Activated naive CD8-positive, alpha-beta T cell treated with anti-CD3 and anti-CD28 coated beads, Interleukin-2, amount 50 U/mL, for 16 hours (primary cell): ENCODE results near the gene UPF2.
"Not testable (repeated sequence)": the region's sequence is repeated elsewhere in the genome, so short reads cannot be mapped to it uniquely, and the experiment has no call there.

Experiments
- DNase-seq: peaks from one replicate; pipeline ENCODE4 v3.0.0-alpha.2; 2020; ENCODE audit warnings: low read depth, low spot score

The UPF2 gene, protein sequence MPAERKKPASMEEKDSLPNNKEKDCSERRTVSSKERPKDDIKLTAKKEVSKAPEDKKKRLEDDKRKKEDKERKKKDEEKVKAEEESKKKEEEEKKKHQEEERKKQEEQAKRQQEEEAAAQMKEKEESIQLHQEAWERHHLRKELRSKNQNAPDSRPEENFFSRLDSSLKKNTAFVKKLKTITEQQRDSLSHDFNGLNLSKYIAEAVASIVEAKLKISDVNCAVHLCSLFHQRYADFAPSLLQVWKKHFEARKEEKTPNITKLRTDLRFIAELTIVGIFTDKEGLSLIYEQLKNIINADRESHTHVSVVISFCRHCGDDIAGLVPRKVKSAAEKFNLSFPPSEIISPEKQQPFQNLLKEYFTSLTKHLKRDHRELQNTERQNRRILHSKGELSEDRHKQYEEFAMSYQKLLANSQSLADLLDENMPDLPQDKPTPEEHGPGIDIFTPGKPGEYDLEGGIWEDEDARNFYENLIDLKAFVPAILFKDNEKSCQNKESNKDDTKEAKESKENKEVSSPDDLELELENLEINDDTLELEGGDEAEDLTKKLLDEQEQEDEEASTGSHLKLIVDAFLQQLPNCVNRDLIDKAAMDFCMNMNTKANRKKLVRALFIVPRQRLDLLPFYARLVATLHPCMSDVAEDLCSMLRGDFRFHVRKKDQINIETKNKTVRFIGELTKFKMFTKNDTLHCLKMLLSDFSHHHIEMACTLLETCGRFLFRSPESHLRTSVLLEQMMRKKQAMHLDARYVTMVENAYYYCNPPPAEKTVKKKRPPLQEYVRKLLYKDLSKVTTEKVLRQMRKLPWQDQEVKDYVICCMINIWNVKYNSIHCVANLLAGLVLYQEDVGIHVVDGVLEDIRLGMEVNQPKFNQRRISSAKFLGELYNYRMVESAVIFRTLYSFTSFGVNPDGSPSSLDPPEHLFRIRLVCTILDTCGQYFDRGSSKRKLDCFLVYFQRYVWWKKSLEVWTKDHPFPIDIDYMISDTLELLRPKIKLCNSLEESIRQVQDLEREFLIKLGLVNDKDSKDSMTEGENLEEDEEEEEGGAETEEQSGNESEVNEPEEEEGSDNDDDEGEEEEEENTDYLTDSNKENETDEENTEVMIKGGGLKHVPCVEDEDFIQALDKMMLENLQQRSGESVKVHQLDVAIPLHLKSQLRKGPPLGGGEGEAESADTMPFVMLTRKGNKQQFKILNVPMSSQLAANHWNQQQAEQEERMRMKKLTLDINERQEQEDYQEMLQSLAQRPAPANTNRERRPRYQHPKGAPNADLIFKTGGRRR

DNA sequence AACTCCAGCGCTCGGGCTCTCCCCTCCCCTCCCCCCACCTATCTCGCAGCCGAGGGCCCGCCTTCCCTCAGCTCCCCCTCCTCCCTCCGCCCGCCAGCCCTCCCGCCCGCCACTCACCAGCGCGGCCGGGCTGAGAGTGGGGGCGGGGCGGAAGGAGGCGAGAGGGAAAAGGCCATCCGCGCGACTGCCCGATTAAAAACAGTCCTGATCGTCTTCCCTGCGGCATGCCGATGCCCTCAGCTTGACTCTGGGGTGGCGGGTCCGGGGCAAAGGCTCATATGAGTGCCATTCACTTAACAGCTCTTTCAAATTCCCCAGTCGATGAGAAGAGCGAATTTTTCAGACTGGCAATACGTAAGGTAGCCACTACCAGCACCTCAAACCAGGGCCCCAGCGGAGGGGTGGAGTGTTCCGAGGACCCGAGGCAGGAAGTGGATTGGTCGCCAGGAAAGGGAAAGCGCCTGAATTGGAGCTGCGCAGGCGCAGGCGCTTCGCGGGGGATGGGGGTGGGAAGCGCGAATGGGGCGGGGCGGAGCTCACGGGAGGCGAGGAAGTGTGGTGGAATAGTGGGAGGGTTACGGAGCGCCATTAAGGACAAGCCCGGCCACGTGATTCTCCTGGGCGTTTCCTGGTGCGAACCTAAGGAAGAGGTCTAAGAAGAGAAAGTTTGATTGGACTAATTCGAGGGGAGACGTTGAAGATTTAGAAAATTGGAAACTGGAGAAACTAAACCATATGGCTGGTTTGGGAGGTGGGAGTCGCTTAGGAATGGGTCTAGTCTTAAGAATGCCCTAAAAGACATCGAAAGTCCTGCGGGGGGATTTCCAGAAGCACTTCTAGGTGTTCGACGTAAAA, at the start of gene UPF2:
Gene UPF2 (minus strand): TSS at position 13 of the 855 bp plus-strand sequence. CDS start 7,386 bp downstream, outside the sequence.
- DNase-seq: peak; percentile 95

DNA sequence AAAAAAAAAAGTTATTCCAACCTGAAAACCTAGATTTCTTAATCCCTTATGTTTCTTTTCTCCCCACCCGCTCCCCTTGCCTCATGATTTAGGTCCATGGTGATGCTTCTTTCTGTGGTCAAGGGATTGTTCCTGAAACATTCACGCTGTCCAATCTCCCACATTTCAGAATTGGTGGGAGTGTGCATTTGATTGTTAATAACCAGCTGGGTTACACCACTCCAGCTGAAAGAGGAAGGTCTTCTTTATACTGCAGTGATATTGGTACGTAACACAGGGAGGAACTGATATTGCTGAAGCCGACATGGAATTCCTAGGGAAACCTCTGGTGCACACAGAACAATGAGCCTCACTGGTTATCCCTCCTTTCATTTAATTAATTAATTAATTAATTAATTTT, 48.8 kb upstream of the UPF2 start:
- no peak for DNase-seq

DNA sequence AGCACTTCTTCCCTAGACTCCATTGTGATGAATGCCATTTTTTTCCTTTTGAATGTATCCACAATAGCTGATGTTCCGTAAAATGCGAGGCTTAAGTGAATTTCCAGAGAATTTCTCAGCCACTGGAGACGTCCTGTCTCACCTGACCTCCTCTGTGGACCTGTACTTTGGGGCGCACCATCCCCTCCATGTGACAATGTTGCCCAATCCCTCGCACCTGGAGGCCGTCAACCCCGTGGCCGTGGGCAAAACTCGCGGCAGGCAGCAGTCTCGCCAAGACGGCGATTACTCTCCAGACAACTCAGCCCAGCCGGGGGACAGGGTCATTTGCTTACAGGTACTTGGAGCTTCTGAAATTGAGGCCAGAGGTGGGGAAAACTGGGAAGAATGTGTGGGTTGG, 46.3 kb upstream of the UPF2 start:
- no peak for DNase-seq

DNA sequence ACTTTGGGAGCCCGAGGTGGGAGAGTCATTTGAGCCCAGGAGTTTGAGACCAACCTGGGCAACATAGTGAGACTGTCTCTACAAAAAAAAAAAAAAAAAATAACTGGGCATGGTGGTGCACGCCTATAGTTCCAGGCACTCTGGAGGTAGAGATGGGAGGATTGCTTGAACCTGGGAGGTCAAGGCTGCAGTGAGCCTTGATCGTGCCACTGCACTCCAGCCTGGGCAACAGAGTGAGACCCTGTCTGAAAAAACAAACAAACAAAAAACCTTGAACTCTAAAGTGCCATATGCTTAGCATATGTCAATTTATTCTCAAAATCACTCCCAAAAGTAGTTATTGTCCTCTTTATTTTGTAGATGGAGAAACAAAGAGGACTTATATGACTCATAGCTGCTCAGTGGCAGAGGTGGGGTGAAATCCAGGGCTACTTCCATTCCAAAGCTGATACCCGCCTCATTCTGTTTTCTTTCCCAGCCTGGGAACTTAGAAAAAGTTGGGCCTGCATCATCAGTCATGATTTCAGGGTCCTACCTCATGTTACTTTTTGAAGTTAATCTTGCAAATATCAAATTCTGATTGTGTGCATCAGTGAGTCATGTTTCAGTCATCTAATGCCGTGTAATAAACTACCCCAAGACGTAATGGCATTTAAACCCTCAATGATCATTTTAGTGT, 39.4 kb upstream of the UPF2 start:
- DNase-seq: no peak

DNA sequence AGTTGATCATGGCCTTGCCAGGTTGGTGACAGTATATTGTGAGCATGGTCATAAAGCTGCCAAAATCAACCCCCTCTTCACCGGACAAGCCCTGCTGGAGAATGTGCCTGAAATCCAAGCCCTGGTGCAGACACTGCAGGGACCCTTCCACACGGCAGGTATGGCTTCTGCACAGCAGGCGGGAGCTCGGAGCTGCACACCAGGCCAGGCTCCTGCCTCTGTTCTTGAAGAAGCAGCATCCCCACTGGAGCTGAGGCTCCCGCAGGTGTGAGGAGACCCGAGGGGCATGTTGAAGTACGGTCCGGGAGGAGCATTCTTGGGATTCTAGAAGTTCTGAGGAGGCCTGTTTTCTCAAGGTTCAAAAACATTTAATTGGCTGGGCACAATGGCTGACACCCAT, 38.9 kb upstream of the UPF2 start:
- no peak for DNase-seq

DNA sequence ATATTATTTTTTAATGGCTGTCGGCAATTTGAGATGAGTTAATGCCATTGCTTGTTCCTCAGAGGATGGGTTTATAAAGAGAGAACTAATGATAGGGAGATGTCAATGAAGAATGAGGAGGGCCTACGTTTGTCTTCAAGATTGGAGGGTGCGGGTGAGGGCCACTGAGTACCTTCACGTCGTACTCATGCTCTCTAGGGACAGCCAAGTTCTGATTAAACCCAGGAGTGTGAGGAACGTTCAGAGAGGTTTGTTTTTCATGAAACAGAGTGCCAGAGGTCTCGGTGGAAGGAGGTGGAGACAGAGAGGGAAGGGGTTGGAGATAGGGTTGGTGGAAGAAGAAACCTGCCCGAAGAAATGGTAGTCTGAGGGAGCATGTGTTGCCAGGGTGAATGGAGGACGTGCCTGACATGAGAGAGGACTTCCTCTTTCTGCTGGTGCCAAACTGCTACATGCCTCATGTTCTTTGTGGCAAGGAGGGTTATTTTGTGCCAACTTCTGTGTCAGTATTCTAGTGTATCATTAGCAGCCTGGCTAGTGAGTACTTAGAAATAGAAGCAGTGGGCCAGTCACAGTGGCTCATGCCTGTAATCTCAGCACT, 35.1 kb upstream of the UPF2 start:
- no peak for DNase-seq

DNA sequence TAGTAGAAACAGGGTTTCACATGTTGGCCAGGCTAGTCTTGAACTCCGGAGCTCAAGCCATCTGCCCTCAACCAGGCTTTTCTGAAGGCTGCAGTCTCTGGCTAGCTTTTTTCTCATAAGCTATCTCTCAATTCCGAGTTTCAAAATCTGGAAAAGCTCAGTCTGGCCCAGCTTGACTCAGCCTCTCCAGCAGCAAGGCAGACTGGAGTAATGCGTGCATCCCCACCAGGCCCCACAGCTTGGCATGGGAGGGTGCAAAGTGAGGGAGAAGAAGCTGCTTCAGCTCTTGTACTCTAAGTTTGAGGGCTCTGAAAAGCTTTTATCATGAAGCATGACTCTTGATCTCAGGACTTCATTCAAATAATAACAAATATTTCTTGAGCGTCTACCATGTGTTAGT, 30.9 kb upstream of the UPF2 start:
- DNase-seq: no peak

DNA sequence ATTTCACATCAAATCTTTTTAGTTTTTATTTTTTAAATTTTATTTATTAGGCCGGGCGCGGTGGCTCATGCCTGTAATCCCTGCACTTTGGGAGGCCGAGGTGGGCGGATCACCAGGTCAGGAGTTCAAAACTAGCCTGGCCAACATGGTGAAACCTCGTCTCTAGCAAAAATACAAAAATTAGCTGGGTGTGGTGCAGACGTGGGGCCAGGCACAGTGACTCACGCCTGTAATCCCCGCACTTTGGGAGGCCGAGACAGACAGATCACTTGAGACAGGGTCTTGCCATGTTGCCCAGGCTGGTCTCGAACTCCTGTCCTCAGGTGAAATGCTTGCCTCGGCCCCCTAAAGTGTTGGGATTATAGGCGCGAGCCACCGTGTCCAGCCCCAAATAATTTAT, 28.8 kb upstream of the UPF2 start:
- DNase-seq: not testable (repeated sequence)

DNA sequence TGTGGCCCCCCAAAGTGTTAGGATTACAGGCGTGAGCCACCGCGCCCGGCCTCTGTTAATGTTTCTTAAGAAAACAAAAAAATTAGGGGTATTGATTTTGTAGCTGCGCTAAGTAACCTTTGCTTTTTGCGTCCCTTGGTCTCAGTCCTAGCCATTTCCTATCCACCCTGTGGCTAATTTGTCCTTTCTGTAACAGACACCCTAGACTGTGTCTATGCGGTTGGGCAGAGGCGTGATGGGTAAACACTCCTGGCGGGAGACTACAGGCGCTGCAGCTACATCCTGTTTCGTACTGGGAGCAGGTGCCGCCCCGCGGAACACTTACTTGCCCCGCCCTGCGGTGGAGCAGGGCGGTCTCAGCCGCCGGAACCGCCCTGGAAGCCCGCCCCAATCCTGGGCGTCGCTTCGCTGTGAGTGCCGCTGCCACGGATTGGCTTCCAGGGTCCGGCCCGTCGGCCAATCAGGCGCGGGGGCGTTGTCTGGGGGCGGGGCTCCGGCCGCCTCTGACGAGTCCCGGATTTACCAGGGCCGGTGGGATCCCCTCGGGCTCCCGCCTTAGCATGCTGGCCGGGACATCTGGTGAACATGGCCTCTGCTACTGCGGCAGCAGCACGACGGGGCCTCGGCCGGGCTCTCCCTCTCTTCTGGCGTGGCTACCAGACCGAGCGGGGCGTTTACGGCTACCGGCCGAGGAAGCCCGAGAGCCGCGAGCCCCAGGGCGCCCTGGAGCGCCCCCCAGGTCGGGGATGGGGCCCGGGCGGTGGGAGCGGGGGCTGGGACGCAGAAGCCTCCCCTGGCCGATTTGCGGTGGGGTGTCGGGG, 26.1 kb upstream of the UPF2 start, which contains the start of gene DHTKD1:
Gene DHTKD1 (plus strand): TSS at position 506 of the 821 bp plus-strand sequence. CDS start 80 bp downstream, at position 586.
- DNase-seq: peak; percentile 97

DNA sequence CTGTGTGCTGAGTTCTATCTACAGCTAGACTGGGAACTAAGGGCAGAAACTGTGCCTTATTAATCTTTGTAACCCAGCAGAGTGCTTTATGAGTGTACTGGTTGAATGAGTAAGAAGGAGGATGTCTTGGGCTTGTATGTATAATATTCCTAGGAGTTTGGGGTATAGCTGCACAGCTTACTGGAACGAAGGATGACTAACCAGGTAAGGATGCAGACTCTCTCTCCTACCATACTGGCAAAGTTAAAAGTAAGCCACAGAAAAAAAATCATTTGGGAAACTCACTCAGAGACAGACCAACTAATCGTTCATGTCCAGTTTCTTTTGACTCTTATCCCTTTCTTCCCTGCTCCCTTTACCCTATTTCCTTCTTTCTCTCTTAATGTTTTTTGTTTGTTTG, 24.7 kb upstream of the UPF2 start:
- no peak for DNase-seq

DNA sequence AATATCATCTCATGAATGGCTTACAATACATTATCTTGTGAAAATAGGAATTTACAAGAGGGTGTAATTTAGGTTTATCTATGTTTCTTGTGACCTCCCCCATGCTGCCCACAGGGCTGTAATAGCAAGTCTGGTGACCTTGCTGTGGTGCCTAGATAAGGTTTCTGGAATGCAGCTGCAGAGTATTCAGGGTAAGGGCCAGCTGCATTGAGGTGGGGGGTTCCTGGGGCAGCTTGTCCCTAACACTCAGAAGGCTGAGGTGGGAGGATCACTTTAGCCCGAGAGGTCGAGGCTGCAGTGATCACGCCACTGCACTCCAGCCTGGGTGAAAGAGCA, 20.8 kb upstream of the UPF2 start:
- DNase-seq: no peak

DNA sequence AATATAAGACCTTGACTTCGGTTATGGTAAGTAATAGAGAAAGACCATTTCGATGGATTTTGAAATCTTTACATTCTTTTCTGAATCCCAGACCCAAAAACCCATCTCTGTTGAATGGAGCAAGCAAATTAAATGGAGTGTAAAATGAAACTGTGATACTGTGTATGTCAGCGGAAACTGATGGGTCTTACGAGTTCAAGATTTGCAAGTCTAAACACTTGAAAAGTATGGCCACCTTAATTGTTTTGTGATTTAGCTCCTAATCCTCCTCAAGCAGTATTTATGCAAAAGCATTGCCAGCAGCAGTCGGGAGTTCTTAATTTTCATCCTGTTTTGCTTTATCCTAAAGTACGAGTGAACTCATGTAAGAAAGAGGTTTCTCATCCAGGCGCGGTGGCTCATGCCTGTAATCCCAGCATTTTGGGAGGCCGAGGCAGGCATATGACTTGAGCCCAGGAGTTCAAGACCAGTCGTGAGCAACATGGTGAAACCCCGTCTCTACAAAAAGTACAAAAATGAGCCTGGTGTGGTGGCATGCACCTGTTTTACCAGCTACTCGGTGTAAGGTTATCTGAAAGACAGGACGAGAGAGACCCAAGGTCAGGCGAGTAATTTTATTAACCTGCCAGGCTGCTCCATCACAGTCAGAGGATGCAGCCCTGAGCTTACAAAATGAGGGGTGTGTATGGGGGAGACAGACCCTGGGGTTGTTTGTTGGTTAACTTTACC, 20.3 kb upstream of the UPF2 start:
- no peak for DNase-seq

DNA sequence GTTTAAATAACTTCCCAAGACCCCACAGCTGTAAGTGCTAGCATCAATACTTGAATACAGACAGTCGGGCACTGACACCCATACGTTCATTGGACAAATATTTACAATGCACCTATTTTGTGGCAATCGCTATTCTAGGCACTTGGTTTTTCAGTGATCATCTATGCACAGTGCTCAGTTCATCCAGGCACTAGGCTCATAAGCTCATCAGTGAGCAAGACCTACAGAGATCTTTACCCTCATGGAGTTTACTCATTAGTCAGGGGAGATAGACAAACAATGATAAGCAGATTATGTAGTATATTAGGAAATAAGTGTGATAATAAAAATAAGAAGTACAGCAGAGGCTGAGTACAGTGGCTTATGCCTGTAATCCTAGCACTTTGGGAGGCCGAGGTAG, 18.5 kb upstream of the UPF2 start:
- DNase-seq: no peak

DNA sequence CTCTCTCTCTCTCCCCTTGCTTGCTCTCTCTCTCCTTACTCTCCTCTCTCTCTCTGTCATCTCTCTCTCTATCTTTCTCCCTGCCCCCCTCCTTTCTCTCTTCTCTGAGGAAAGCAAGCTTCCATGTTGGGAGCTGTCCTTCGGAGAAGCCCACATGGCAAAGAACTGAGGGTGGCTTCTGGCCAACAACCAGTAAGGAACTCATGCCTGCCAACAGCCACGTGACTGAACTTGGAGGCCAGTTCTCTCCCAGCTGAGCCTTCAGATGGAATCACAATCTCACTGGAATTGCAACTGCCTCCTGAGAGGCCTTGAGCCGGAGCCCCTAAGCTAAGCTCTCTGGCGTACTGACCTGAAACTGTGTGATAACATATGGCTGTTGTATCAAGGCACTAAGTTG, 14.1 kb upstream of the UPF2 start:
- DNase-seq: no peak

DNA sequence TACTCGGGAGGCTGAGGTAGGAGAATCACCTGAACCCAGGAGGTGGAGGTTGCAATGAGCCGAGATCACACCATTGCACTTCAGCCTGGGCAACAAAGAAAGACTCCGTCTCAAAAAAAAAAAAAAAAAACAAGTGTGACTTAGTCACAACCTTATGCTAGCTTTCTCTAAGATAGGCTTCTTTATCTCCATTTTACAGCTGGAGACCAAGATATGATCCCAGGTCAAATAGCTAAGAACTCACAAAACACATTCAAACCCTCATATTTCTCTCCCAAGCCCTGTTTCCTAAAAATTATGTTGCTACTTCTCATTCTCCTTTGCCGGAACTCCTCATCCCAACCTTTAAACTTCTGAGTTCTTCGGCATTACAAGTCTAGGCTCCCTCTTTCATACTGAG, 13.1 kb upstream of the UPF2 start:
- no peak for DNase-seq

DNA sequence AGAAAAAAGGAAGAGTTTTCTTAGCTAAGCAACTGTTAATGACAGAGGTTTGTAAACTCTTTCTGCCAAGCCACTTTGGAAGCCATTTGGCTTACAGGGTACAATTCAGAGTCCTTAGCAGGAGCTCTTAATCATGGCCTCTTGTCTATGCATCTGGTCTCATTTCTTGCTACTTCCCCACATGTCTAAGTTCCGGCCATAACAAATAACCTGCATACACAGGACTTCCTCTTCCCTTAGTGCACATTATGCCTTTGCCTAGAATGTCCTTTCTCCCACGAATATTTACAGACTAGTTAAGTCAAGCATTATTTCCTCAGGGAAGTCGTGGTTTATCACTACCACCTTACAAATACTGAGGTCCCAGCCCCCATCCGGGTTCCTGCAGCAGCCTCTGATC, 8.6 kb upstream of the UPF2 start:
- DNase-seq: no peak

DNA sequence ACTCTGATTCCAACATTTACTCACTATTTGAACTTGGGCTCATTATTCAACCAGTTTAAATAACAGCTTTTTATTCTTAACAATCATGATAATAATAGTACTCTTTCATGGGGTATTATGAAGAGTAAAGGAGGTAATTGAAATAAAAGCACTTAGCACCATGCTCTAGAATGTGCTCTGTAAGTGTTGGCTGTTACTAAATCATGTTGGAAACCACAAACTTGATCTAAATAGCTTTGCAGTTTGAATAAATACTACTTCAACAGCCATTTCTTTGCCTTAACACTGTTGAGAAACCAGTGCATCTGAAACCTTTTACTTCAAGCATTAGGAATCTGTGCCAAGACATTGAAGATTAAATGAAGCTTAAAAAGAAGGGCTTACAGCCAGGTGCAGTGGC, 7.9 kb upstream of the UPF2 start:
- DNase-seq: no peak

DNA sequence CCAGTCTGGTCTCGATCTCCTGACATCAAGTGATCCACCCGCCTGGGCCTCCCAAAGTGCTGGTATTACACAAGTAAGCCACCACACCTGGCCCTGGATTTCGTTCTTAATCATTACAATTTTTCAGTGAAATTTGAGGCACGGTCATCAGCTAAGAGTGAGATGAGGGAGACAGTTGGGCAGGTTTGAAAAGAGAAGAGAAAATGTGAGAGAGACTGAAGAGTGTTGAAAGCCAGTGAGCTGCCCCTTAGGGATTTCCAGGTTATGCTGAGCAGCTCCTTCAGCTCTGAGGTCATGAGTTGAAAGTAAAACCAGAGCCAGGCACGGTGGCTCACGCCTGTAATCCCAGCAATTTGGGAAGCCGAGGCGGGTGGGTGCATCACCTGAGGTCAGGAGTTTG, 5.9 kb upstream of the UPF2 start:
- no peak for DNase-seq

DNA sequence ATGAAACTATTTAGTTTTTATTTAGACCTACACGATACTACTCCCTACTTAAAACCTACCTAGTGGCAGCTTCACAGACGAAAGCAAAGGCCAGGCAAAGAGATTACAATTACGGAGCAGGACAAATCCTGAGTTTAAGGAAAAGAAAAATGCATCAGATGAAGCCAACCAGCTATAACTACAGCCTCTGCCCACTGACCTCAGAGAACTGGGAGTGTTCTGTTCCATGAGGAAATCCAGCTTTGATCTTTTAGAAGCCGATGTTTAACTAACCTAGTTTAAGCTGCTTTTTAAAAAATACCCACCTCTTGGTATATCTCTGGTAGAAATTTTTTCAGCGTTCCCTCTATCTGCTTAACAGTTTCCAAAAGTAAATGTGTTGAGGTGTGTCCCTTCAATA, 3.0 kb upstream of the UPF2 start:
- no peak for DNase-seq
